HepG2 (cell line): ENCODE results near the gene SAE1. TPM values are rescaled to one million over a fixed set of nuclear protein-coding genes. Genes with fewer than 3 reads are reported as not detected.
A peak's percentile ranks its signal among the peaks of the same experiment; 100 is the strongest.

Source experiments
- CEBPB ChIP-seq: IDR thresholded peaks from 2 replicates; pipeline ENCODE4 v1.6.1; 2011; ENCODE audit warnings: low read depth, low read length, improper control_type of control experiment, borderline replicate concordance
- ELF1 ChIP-seq: sonication (generic); formaldehyde crosslinking; IDR thresholded peaks from 2 replicates; pipeline ENCODE4 v1.4.0; 2020; ENCODE audit warnings: missing genetic modification reagents
- HDAC1 ChIP-seq: sonication (generic); formaldehyde crosslinking; IDR thresholded peaks from 2 replicates; pipeline ENCODE4 v1.5.1; 2020; ENCODE audit warnings: mild to moderate bottlenecking, missing genetic modification reagents
- HNRNPH1 ChIP-seq: fragments of 200-400 bp; formaldehyde crosslinking; optimal IDR thresholded peaks from 2 replicates; pipeline ENCODE3; 2017; ENCODE audit warnings: mild to moderate bottlenecking, low read depth, low read length
- ISX ChIP-seq: sonication (generic); formaldehyde crosslinking; conservative IDR thresholded peaks from 2 replicates; pipeline ENCODE4 v1.5.0; 2020; ENCODE audit warnings: missing genetic modification reagents
- MEIS2 ChIP-seq: sonication (generic); formaldehyde crosslinking; IDR thresholded peaks from 2 replicates; pipeline ENCODE4 v1.9.0; 2021; ENCODE audit warnings: mild to moderate bottlenecking, missing genetic modification reagents
- MLLT10 ChIP-seq: sonication (generic); formaldehyde crosslinking; IDR thresholded peaks from 2 replicates; pipeline ENCODE4 v1.4.0; 2020; ENCODE audit warnings: missing genetic modification reagents
- PATZ1 ChIP-seq: sonication (generic); formaldehyde crosslinking; IDR thresholded peaks from 2 replicates; pipeline ENCODE4 v1.4.0; 2020; ENCODE audit warnings: missing genetic modification reagents
- SIN3B ChIP-seq: fragments of 150-350 bp; IDR thresholded peaks from 2 replicates; pipeline ENCODE4 v1.6.1; 2014; ENCODE audit warnings: low read length
- SRF ChIP-seq: IDR thresholded peaks from 2 replicates; pipeline ENCODE4 v1.6.1; 2011; ENCODE audit warnings: mild to moderate bottlenecking, low read depth, low read length, moderate library complexity
- YEATS2 ChIP-seq: sonication (generic); formaldehyde crosslinking; IDR thresholded peaks from 2 replicates; pipeline ENCODE4 v1.4.0; 2020; ENCODE audit warnings: missing genetic modification reagents, borderline replicate concordance
- ZBTB25 ChIP-seq: IDR thresholded peaks from 2 replicates; pipeline ENCODE4 v1.6.1; 2018; ENCODE audit warnings: missing genetic modification reagents
- ZNF337 ChIP-seq: sonication (generic); formaldehyde crosslinking; IDR thresholded peaks from 2 replicates; pipeline ENCODE4 v1.5.1; 2020; ENCODE audit warnings: missing genetic modification reagents, low read depth, mild to moderate bottlenecking, borderline replicate concordance
- ZNF362 ChIP-seq: sonication (generic); formaldehyde crosslinking; IDR thresholded peaks from 2 replicates; pipeline ENCODE4 v1.4.0; 2020; ENCODE audit warnings: missing genetic modification reagents, mild to moderate bottlenecking, borderline replicate concordance
- ZNF501 ChIP-seq: sonication (generic); formaldehyde crosslinking; IDR thresholded peaks from 2 replicates; pipeline ENCODE4 v1.5.1; 2020; ENCODE audit warnings: mild to moderate bottlenecking, moderate library complexity, missing genetic modification reagents
- ZNF609 ChIP-seq: sonication (generic); formaldehyde crosslinking; IDR thresholded peaks from 2 replicates; pipeline ENCODE4 v1.4.0; 2020; ENCODE audit warnings: mild to moderate bottlenecking, missing genetic modification reagents, borderline replicate concordance
- ZNF619 ChIP-seq: sonication (generic); formaldehyde crosslinking; IDR thresholded peaks from 2 replicates; pipeline ENCODE4 v1.4.0; 2020; ENCODE audit warnings: mild to moderate bottlenecking, missing genetic modification reagents
- ZNF891 ChIP-seq: sonication (generic); formaldehyde crosslinking; IDR thresholded peaks from 2 replicates; pipeline ENCODE4 v1.5.0; 2020; ENCODE audit warnings: mild to moderate bottlenecking, missing genetic modification reagents
- ZSCAN31 ChIP-seq: sonication (generic); formaldehyde crosslinking; IDR thresholded peaks from 2 replicates; pipeline ENCODE4 v1.5.0; 2020; ENCODE audit warnings: low read depth, mild to moderate bottlenecking, missing genetic modification reagents
- polyA plus RNA-seq, 8 experiments: library from polyadenylated mRNA; depleted of rRNA in 3 of 8; stranded (reverse) in 7 of 8; unstranded in 1 of 8; fragments of >200 nt; fragmentation: Illumina TruSeq in 4 of 8; extraction: Trizol in 4 of 8; gene quantifications; 2 replicates each; pipeline versions ENCODE4 v1.2.1 to v1.2.3, GENCODE V29; 2011 to 2016; ENCODE audit warnings: low read depth in 4 of 8, missing spikeins in 1 of 8, mixed read lengths in 1 of 8; ENCODE audit not compliant: insufficient read depth in 1 of 8
- total RNA-seq, 5 experiments: library from RNA; depleted of rRNA; stranded (reverse); fragments of >200 nt; fragmentation: Illumina TruSeq; extraction: Trizol; gene quantifications; 2 replicates each; pipeline ENCODE4 v1.2.3, GENCODE V29; 2016; ENCODE audit warnings: low read depth in 1 of 5

The SAE1 gene
- total and polyA plus RNA-seq, 2 of the 13 experiments (the other 11 are each of a cell fraction or from before 2014, with no cell fraction given), result 87.6 to 197 TPM

GRCh38 chr19:47256693-47257410, 126.2 kb downstream of the SAE1 start (continued):
- TF ChIP-seq ZNF609 (CRISPR knock-in tag) (no peak), SIN3B (no peak), PATZ1 (peak; percentile 53), ZNF501 (no peak), ELF1 (CRISPR knock-in tag) (no peak), MEIS2 (CRISPR knock-in tag) (no peak), ZNF362 (CRISPR knock-in tag) (no peak), MLLT10 (CRISPR knock-in tag) (no peak), ZBTB25 (no peak), ZNF891 (CRISPR knock-in tag) (no peak), ZNF619 (CRISPR knock-in tag) (no peak), ZNF337 (no peak), CEBPB (peak; percentile 89), SRF (no peak), HNRNPH1 (no peak), HDAC1 (no peak; the same call in 1 of the 2 replicates), ISX (CRISPR knock-in tag) (no peak), YEATS2 (CRISPR knock-in tag) (peak; percentile 13; the same call in 1 of the 2 replicates), ZSCAN31 (CRISPR knock-in tag) (no peak)
